Stomach (tissue), 4 donors: ENCODE data around the gene RNASEL.

Source experiments
- POLR2A ChIP-seq, 4 donors: fragments of 450-650 bp; IDR thresholded peaks; one replicate each; pipeline ENCODE4 v1.6.1; 2016; ENCODE audit warnings: antibody characterized with exemption in 4 of 4, control low read depth in 2 of 4, mild to moderate bottlenecking in 1 of 4, moderate library complexity in 1 of 4
- TF ChIP-seq, protein P1 (sequence below), 7 experiments: fragments of 450-650 bp in 4 of 7; fragments of 200-600 bp in 3 of 7; sonication (generic) in 3 of 7; IDR thresholded peaks; one replicate each; pipeline ENCODE4 v1.5.1; 2016 to 2019; ENCODE audit warnings: antibody characterized with exemption in 7 of 7, control low read depth in 2 of 7, mild to moderate bottlenecking in 1 of 7

DNA sequence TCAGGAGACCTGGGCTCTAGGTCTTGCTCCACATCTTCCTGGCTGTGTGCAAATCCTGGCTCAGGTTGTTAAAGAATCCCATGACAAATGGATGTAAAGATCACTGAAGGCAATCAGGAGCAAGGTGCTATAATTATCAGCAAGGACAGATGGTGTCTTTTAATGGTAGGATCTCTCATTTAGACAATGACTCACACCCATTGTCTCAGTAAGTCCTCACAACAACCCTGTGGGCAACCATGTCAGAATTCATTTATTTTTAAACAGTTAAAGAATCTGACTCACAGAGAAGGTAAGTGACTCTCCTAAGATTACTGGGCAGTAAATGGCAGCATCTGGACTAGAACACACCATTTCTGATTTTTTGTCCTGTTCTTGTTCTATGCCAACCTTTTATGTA lies 32.8 kb downstream of the RNASEL start:
- TF ChIP-seq, protein P1, sequence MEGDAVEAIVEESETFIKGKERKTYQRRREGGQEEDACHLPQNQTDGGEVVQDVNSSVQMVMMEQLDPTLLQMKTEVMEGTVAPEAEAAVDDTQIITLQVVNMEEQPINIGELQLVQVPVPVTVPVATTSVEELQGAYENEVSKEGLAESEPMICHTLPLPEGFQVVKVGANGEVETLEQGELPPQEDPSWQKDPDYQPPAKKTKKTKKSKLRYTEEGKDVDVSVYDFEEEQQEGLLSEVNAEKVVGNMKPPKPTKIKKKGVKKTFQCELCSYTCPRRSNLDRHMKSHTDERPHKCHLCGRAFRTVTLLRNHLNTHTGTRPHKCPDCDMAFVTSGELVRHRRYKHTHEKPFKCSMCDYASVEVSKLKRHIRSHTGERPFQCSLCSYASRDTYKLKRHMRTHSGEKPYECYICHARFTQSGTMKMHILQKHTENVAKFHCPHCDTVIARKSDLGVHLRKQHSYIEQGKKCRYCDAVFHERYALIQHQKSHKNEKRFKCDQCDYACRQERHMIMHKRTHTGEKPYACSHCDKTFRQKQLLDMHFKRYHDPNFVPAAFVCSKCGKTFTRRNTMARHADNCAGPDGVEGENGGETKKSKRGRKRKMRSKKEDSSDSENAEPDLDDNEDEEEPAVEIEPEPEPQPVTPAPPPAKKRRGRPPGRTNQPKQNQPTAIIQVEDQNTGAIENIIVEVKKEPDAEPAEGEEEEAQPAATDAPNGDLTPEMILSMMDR (IDR thresholded peaks at IDR 0.05), result no peak
- no peak for TF ChIP-seq POLR2A (IDR thresholded peaks at IDR 0.05)
